Mammary epithelial cell (primary cell): Measurements from ENCODE around the gene COX14.

Experiments used
- CTCF ChIP-seq, 2 donors: IDR thresholded peaks in 1 of 2; conservative IDR thresholded peaks in 1 of 2; 2 replicates each; pipeline ENCODE4 v1.5.1; 2011 to 2012; ENCODE audit warnings: inconsistent platforms in 2 of 2, low read length in 2 of 2, mild to moderate bottlenecking in 2 of 2, control low read depth in 1 of 2, low read depth in 1 of 2; ENCODE audit not compliant: insufficient read depth in 1 of 2; ENCODE audit errors: extremely low read depth in 1 of 2
- EZH2 ChIP-seq: IDR thresholded peaks from 2 replicates; pipeline ENCODE4 v1.6.1; 2012; ENCODE audit warnings: low read length, inconsistent platforms, borderline replicate concordance

GRCh38 chr12:50079771-50080170, 32.3 kb upstream of the COX14 start:
- TF ChIP-seq CTCF (conservative IDR thresholded peaks at IDR 0.05 in 1 of 2, IDR thresholded peaks at IDR 0.05 in 1 of 2; ENCODE audit: extremely low read depth in 1 of 2, insufficient read depth in 1 of 2, low read depth in 1 of 2, low read length in 2 of 2) (no peak), EZH2 (no peak)
